K562 (cell line): Measurements from ENCODE around the gene CCDC88C.

Source experiments
- CTBP1 ChIP-seq: fragments of 450-650 bp; IDR thresholded peaks from 2 replicates; pipeline ENCODE4 v1.6.1; 2016; ENCODE audit warnings: borderline replicate concordance
- EZH2 ChIP-seq: IDR thresholded peaks from 2 replicates; pipeline ENCODE4 v1.6.1; 2012; ENCODE audit warnings: low read depth, mild to moderate bottlenecking, inconsistent platforms, low read length, borderline replicate concordance
- HMGXB4 ChIP-seq: sonication (generic); formaldehyde crosslinking; IDR thresholded peaks from 2 replicates; pipeline ENCODE4 v1.8.1; 2023; ENCODE audit warnings: mild to moderate bottlenecking, missing genetic modification reagents
- JUNB ChIP-seq: fragments of 450-650 bp; formaldehyde crosslinking; conservative IDR thresholded peaks from 2 replicates; pipeline ENCODE4 v1.4.0; 2020; ENCODE audit warnings: mild to moderate bottlenecking
- MYNN ChIP-seq, 2 experiments: sonication (generic); formaldehyde crosslinking in 1 of 2; IDR thresholded peaks; 2 replicates each; pipeline versions ENCODE4 v1.5.0 to v1.6.1; 2016 to 2020; ENCODE audit warnings: antibody characterized with exemption in 1 of 2, missing genetic modification reagents in 1 of 2
- PATZ1 ChIP-seq: fragments of 250-450 bp; sonication (Bioruptor Pico); IDR thresholded peaks from 2 replicates; pipeline ENCODE4 v1.5.0; 2020; ENCODE audit warnings: mild to moderate bottlenecking, borderline replicate concordance
- PBX2 ChIP-seq, 2 experiments: IDR thresholded peaks in 1 of 2; conservative IDR thresholded peaks in 1 of 2; 2 replicates each; pipeline ENCODE4 v1.6.1; 2016; ENCODE audit warnings: low read depth in 2 of 2, mild to moderate bottlenecking in 1 of 2, missing compliant biosample characterization in 1 of 2, missing genetic modification characterization in 1 of 2, moderate library complexity in 1 of 2
- ZNF512 ChIP-seq: IDR thresholded peaks from 2 replicates; pipeline ENCODE4 v1.6.1; 2016; ENCODE audit warnings: missing genetic modification characterization, missing compliant biosample characterization
- TF ChIP-seq, protein P1 (sequence below), 3 experiments: IDR thresholded peaks in 2 of 3; conservative IDR thresholded peaks in 1 of 3; 2 replicates each; pipeline ENCODE4 v1.5.1; 2011 to 2012; ENCODE audit warnings: low read length in 3 of 3, mild to moderate bottlenecking in 3 of 3, control low read depth in 2 of 3, improper control_type of control experiment in 1 of 3, inconsistent platforms in 1 of 3, low read depth in 1 of 3, mixed read lengths in 1 of 3, moderate library complexity in 1 of 3; ENCODE audit not compliant: insufficient read depth in 2 of 3
- TF ChIP-seq, protein P2 (sequence below), 2 experiments: fragments of 450-650 bp; conservative IDR thresholded peaks; 2 replicates each; pipeline ENCODE4 v1.6.1; 2017; ENCODE audit warnings: mild to moderate bottlenecking in 2 of 2, moderate library complexity in 2 of 2
- TF ChIP-seq, protein P3 (sequence below): fragments of 450-650 bp; IDR thresholded peaks from 2 replicates; pipeline ENCODE4 v1.6.1; 2018; ENCODE audit not compliant: partially characterized antibody

DNA sequence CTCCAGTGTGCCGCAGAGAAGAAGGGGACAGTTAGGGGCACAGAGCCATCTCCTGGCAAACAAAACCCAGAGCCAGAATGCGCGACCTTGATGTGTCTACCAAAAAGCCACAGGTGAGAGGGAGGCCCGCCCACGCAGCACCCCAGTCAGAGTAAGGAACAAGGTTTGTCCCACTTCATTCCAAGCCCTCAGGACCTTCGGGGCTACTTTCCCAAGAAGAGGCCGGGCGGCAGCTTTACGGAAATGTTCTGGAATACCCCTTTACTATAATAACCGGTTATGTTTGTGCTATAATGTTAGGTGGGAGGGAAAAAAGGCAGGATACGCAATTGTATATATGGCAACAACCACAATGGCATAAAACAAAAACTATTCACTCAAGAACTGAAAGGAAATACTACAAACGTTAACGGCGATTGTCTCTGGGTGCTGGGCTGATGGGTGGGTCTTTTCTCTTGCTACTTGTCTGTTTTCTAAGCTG is 12.3 kb downstream of the CCDC88C start:
- TF ChIP-seq, protein P1, sequence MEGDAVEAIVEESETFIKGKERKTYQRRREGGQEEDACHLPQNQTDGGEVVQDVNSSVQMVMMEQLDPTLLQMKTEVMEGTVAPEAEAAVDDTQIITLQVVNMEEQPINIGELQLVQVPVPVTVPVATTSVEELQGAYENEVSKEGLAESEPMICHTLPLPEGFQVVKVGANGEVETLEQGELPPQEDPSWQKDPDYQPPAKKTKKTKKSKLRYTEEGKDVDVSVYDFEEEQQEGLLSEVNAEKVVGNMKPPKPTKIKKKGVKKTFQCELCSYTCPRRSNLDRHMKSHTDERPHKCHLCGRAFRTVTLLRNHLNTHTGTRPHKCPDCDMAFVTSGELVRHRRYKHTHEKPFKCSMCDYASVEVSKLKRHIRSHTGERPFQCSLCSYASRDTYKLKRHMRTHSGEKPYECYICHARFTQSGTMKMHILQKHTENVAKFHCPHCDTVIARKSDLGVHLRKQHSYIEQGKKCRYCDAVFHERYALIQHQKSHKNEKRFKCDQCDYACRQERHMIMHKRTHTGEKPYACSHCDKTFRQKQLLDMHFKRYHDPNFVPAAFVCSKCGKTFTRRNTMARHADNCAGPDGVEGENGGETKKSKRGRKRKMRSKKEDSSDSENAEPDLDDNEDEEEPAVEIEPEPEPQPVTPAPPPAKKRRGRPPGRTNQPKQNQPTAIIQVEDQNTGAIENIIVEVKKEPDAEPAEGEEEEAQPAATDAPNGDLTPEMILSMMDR (IDR thresholded peaks at IDR 0.05 in 2 of 3, conservative IDR thresholded peaks at IDR 0.05 in 1 of 3; ENCODE audit: insufficient read depth in 2 of 3, low read depth in 1 of 3, low read length in 3 of 3): no peak
- no peak for TF ChIP-seq JUNB (CRISPR knock-in tag)
- TF ChIP-seq CTBP1: no peak
- no peak for TF ChIP-seq HMGXB4 (CRISPR knock-in tag)
- TF ChIP-seq, protein P2, sequence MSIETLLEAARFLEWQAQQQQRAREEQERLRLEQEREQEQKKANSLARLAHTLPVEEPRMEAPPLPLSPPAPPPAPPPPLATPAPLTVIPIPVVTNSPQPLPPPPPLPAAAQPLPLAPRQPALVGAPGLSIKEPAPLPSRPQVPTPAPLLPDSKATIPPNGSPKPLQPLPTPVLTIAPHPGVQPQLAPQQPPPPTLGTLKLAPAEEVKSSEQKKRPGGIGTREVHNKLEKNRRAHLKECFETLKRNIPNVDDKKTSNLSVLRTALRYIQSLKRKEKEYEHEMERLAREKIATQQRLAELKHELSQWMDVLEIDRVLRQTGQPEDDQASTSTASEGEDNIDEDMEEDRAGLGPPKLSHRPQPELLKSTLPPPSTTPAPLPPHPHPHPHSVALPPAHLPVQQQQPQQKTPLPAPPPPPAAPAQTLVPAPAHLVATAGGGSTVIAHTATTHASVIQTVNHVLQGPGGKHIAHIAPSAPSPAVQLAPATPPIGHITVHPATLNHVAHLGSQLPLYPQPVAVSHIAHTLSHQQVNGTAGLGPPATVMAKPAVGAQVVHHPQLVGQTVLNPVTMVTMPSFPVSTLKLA (conservative IDR thresholded peaks at IDR 0.05): no peak
- no peak for TF ChIP-seq MYNN (IDR thresholded peaks at IDR 0.05)
- TF ChIP-seq MYNN (CRISPR knock-in tag; IDR thresholded peaks at IDR 0.05): no peak
- TF ChIP-seq PATZ1: no peak
- TF ChIP-seq, protein P3, sequence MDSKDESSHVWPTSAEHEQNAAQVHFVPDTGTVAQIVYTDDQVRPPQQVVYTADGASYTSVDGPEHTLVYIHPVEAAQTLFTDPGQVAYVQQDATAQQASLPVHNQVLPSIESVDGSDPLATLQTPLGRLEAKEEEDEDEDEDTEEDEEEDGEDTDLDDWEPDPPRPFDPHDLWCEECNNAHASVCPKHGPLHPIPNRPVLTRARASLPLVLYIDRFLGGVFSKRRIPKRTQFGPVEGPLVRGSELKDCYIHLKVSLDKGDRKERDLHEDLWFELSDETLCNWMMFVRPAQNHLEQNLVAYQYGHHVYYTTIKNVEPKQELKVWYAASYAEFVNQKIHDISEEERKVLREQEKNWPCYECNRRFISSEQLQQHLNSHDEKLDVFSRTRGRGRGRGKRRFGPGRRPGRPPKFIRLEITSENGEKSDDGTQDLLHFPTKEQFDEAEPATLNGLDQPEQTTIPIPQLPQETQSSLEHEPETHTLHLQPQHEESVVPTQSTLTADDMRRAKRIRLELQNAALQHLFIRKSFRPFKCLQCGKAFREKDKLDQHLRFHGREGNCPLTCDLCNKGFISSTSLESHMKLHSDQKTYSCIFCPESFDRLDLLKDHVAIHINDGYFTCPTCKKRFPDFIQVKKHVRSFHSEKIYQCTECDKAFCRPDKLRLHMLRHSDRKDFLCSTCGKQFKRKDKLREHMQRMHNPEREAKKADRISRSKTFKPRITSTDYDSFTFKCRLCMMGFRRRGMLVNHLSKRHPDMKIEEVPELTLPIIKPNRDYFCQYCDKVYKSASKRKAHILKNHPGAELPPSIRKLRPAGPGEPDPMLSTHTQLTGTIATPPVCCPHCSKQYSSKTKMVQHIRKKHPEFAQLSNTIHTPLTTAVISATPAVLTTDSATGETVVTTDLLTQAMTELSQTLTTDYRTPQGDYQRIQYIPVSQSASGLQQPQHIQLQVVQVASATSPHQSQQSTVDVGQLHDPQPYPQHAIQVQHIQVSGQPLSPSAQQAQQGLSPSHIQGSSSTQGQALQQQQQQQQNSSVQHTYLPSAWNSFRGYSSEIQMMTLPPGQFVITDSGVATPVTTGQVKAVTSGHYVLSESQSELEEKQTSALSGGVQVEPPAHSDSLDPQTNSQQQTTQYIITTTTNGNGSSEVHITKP: no peak
- TF ChIP-seq PBX2 (CRISPR knock-in tag; IDR thresholded peaks at IDR 0.05; ENCODE audit: low read depth): no peak
- TF ChIP-seq PBX2 (tag; conservative IDR thresholded peaks at IDR 0.05; ENCODE audit: low read depth): no peak
- no peak for TF ChIP-seq EZH2
- TF ChIP-seq ZNF512 (tag): no peak
